ENCODE results near the gene GLYR1.

GLYR1 gene

DNA sequence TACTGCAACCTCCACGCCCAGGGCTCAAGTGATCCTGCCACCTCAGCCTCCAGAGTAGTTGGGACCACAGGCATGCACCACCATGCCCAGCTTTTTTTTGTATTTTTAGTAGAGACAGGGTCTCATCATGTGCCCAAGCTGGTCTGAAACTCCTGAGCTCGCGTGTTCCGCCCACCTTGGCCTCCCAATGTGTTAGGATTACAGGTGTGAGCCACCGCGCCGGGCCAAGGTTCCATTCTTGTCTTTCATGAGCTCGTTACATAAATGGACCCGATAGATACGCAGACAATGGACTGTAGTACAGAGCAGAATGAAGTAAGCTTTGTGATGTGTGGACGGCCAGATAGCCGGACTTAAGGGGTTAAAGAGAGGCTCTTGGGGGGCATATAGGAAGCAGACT is 19.5 kb upstream of the GLYR1 start:
- H3K4me3 ChIP-seq (ENCODE audit: insufficient read depth, low read depth, low read length) = no peak overlapping the region
- H3K9me3 ChIP-seq (ENCODE audit: control insufficient read depth, low read length) = no peaks in the 10 kb centered on the region
- WGBS, 2 experiments = 93 to 96% methylated on average over 12 of the region's 12 CpGs
- H3K27me3 ChIP-seq (ENCODE audit: control insufficient read depth, insufficient read depth, low read length, poor library complexity, severe bottlenecking) = no peaks in the 10 kb centered on the region
- H3K4me1 ChIP-seq (ENCODE audit: control insufficient read depth, insufficient read depth, low read length) = no peaks in the 10 kb centered on the region
- peaks cover 27% of the 10 kb centered on the region for H3K36me3 ChIP-seq (ENCODE audit: control insufficient read depth, insufficient read depth, low read length)
- H3K27ac ChIP-seq (ENCODE audit: insufficient read depth, low read depth, low read length, poor library complexity, severe bottlenecking) = no peak overlapping the region

DNA sequence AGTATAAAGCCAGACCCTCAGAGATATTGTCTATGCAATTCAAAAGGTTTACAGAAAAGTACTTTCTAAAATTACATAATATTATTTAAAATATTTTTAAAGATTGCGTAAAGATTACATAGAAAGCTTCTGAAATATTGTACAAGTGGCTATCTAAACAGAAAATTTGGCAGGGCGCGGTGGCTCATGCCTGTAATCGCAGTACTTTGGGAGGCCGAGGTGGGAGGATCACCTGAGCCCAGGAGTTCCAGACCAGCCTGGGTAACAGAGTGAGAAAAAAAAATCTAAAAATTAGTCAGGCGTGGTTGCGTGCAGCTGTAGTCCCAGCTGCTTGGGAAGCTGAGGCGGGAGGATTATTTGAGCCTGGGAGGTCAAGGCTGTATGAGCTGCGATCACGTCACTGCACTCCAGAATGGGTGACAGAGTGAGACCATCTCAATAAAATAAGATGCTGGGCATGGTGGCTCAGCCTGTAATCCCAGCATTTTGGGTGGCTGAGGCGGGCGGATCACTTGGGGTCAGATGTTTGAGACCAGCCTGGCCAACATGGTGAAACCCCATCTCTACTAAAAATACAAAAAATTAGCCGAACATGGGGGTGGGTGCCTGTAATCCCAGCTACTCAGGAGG is 18.3 kb upstream of the GLYR1 start:
- peaks cover 27% of the 10 kb centered on the region for H3K36me3 ChIP-seq (ENCODE audit: control insufficient read depth, insufficient read depth, low read length)
- no peaks in the 10 kb centered on the region for H3K4me1 ChIP-seq (ENCODE audit: control insufficient read depth, insufficient read depth, low read length)
- H3K27ac ChIP-seq (ENCODE audit: insufficient read depth, low read depth, low read length, poor library complexity, severe bottlenecking) = no peak overlapping the region
- no peaks in the 10 kb centered on the region for H3K9me3 ChIP-seq (ENCODE audit: control insufficient read depth, low read length)
- no peaks in the 10 kb centered on the region for H3K27me3 ChIP-seq (ENCODE audit: control insufficient read depth, insufficient read depth, low read length, poor library complexity, severe bottlenecking)
- WGBS, 2 experiments = 93 to 96% methylated on average over 13 of the region's 13 CpGs
- no peak overlapping the region for H3K4me3 ChIP-seq (ENCODE audit: insufficient read depth, low read depth, low read length)

DNA sequence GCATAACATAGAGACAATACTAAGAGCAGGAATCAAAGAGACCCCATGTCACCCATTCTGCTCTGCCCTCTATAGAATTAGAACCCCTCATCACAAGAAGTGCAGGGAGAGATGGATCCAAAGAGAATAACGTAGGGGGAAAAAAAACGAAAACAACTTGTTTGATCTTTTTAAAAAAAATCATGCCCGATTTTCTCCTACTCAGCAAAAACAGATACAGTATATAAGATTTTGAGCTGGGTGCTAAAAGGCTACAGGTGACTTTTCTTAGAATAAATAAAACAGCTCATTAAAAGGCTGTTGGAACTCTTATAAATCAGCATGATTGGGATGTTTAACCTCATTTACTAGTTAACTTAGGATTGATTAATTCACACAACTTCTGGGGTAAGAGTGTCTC is 17.6 kb upstream of the GLYR1 start:
- Histone ChIP-seq H3K9me3 (ENCODE audit: control insufficient read depth, low read length) (no peaks in the 10 kb centered on the region), H3K4me3 (ENCODE audit: insufficient read depth, low read depth, low read length) (no peak overlapping the region), H3K4me1 (ENCODE audit: control insufficient read depth, insufficient read depth, low read length) (no peaks in the 10 kb centered on the region), H3K36me3 (ENCODE audit: control insufficient read depth, insufficient read depth, low read length) (peaks cover 28% of the 10 kb centered on the region), H3K27me3 (ENCODE audit: control insufficient read depth, insufficient read depth, low read length, poor library complexity, severe bottlenecking) (no peaks in the 10 kb centered on the region), H3K27ac (ENCODE audit: insufficient read depth, low read depth, low read length, poor library complexity, severe bottlenecking) (no peak overlapping the region)
- WGBS, 2 experiments = 94% methylated on average over 3 of the region's 3 CpGs; no CpG with 5 or more reads in 1 of the 2 experiments

DNA sequence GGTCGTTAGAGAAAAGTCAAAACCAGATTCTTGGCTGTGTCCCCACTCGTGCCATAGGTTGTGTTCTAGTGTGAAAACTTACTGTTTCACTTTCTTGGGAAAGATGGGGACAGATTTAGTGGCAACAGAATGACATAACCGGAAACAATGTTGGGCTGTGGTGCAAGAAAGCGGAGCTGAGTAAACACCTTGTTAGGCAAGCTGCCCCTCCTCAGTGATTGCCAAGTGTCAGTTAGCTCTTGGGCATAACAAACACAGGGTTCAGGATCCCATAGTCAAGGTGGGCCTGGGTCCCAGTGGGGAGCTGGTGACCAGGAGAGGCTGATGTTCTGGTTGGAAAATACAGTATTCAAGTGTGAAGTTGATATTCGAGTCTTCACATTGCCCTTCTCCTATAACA is 15.6 kb upstream of the GLYR1 start:
- H3K36me3 ChIP-seq (ENCODE audit: control insufficient read depth, insufficient read depth, low read length) = peaks cover 32% of the 10 kb centered on the region
- no peaks in the 10 kb centered on the region for H3K9me3 ChIP-seq (ENCODE audit: control insufficient read depth, low read length)
- no peak overlapping the region for H3K27ac ChIP-seq (ENCODE audit: insufficient read depth, low read depth, low read length, poor library complexity, severe bottlenecking)
- 93 to 95% methylated on average over 4 to 5 of the region's 5 CpGs for WGBS, 2 experiments
- no peaks in the 10 kb centered on the region for H3K27me3 ChIP-seq (ENCODE audit: control insufficient read depth, insufficient read depth, low read length, poor library complexity, severe bottlenecking)
- no peak overlapping the region for H3K4me3 ChIP-seq (ENCODE audit: insufficient read depth, low read depth, low read length)
- H3K4me1 ChIP-seq (ENCODE audit: control insufficient read depth, insufficient read depth, low read length) = no peaks in the 10 kb centered on the region

DNA sequence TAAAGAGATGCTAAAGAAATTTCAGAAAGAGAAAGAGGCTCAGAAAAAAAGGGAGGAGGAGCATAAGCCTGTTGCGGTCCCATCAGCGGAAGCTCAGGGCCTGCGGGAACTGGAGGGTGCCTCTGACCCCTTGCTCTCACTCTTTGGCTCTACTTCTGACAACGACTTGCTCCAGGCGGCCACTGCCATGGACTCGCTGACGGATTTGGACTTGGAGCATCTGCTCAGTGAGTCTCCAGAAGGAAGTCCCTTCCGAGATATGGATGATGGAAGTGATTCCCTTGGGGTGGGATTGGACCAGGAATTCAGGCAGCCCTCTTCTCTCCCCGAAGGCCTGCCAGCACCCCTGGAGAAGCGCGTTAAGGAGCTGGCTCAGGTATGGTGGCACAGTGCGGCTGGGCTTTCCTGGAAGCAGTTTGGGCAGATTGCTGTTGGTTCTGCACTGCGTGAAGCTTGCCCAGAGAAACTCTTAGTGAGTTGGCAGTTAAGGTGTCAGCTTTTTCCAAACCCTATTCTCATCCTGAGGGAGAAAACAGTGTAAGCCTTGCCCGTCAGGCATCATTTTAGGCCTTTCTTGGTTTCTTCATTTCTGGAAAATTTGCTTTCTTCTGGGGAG is 13.7 kb upstream of the GLYR1 start:
- Histone ChIP-seq H3K4me3 (ENCODE audit: insufficient read depth, low read depth, low read length) (no peak overlapping the region), H3K4me1 (ENCODE audit: control insufficient read depth, insufficient read depth, low read length) (no peaks in the 10 kb centered on the region), H3K36me3 (ENCODE audit: control insufficient read depth, insufficient read depth, low read length) (peaks cover 39% of the 10 kb centered on the region), H3K9me3 (ENCODE audit: control insufficient read depth, low read length) (no peaks in the 10 kb centered on the region), H3K27me3 (ENCODE audit: control insufficient read depth, insufficient read depth, low read length, poor library complexity, severe bottlenecking) (no peaks in the 10 kb centered on the region), H3K27ac (ENCODE audit: insufficient read depth, low read depth, low read length, poor library complexity, severe bottlenecking) (no peak overlapping the region)
- 95% methylated on average over 14 of the region's 14 CpGs for WGBS, 2 experiments

DNA sequence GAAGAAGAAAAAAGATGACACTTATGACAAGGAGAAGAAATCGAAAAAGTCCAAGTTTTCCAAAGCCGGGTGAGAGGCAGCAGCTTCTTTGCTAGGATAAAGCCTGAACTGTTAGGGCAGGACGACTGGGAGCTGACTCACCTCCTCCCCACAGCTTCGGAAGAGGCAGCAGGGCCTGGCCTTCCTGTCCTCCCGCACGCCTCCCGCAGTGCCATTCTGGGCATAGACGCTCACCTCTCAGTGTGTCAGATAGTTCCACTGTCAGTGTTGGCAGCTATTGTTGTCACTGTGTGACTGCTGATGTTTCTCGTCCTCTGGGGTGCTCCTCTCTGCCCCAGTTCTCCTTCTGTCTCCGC is 12.8 kb upstream of the GLYR1 start:
- WGBS, 2 experiments = 92 to 95% methylated on average over 10 of the region's 10 CpGs
- no peaks in the 10 kb centered on the region for H3K4me1 ChIP-seq (ENCODE audit: control insufficient read depth, insufficient read depth, low read length)
- H3K4me3 ChIP-seq (ENCODE audit: insufficient read depth, low read depth, low read length) = no peak overlapping the region
- no peak overlapping the region for H3K27ac ChIP-seq (ENCODE audit: insufficient read depth, low read depth, low read length, poor library complexity, severe bottlenecking)
- H3K36me3 ChIP-seq (ENCODE audit: control insufficient read depth, insufficient read depth, low read length) = peaks cover 39% of the 10 kb centered on the region
- H3K27me3 ChIP-seq (ENCODE audit: control insufficient read depth, insufficient read depth, low read length, poor library complexity, severe bottlenecking) = no peaks in the 10 kb centered on the region
- H3K9me3 ChIP-seq (ENCODE audit: control insufficient read depth, low read length) = no peaks in the 10 kb centered on the region

DNA sequence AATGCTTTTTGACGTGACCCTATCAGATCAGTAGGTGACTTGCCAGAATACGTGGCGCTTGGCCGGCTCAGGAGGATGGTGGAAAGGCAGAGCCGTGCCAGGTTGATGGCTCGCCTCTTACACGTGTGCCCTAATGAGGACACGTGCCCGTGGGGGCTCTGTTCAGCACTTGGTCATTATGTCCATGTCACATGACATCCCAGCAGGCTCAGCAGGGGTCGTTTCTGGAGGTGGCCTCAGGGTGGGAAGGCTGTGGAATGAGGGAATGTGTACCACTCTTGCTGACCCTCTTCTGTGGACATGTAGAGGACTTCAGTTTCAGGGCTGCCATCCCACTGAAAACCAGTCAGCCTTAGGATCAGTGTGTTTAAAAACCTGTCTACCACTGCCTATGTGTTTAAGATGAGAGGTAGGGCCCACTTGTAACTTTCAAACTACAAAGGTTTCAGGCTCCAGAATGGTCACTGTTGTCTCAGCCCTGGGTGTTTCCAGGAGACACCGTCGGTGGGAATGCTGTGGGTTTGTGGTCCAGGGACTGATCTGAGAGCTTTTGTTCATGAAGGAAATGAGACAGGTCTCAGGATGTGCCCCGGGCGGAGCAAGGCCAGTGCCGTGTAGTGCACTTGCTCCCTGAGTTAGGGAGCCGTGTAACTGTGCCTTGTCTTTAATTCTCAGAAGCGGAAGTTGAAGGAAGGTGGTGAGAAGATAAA is 12.3 kb upstream of the GLYR1 start:
- no peak overlapping the region for H3K27ac ChIP-seq (ENCODE audit: insufficient read depth, low read depth, low read length, poor library complexity, severe bottlenecking)

DNA sequence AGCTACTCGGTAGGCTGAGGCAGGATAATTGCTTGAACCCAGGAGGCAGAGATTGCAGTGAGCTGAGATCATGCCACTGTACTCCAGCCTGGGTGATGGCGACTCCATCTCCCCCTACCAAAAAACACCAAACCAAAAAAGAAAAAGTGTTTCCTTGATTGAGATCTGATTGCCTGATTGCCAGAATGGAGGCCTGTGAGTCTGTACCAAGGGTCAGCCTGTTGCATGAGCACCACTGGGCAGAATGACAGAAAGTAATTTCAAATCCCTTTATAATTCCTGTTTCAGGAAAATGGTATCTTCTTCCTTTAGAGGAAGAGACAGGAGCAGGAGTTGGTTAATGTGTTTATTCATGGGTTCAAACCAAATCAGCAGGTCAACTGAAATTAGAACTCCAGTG is 8.7 kb upstream of the GLYR1 start:
- Histone ChIP-seq H3K4me3 (ENCODE audit: insufficient read depth, low read depth, low read length) (no peak overlapping the region), H3K4me1 (ENCODE audit: control insufficient read depth, insufficient read depth, low read length) (no peaks in the 10 kb centered on the region), H3K27ac (ENCODE audit: insufficient read depth, low read depth, low read length, poor library complexity, severe bottlenecking) (no peak overlapping the region), H3K36me3 (ENCODE audit: control insufficient read depth, insufficient read depth, low read length) (peaks cover 45% of the 10 kb centered on the region), H3K27me3 (ENCODE audit: control insufficient read depth, insufficient read depth, low read length, poor library complexity, severe bottlenecking) (no peaks in the 10 kb centered on the region), H3K9me3 (ENCODE audit: control insufficient read depth, low read length) (no peaks in the 10 kb centered on the region)
- WGBS, 2 experiments = 92 to 94% methylated on average over 2 of the region's 2 CpGs

More for the DNA sequence above, 12.3 kb upstream of the GLYR1 start:
- Histone ChIP-seq H3K4me3 (ENCODE audit: insufficient read depth, low read depth, low read length) (no peak overlapping the region), H3K9me3 (ENCODE audit: control insufficient read depth, low read length) (no peaks in the 10 kb centered on the region), H3K4me1 (ENCODE audit: control insufficient read depth, insufficient read depth, low read length) (no peaks in the 10 kb centered on the region), H3K27me3 (ENCODE audit: control insufficient read depth, insufficient read depth, low read length, poor library complexity, severe bottlenecking) (no peaks in the 10 kb centered on the region), H3K36me3 (ENCODE audit: control insufficient read depth, insufficient read depth, low read length) (peaks cover 39% of the 10 kb centered on the region)
- 95 to 96% methylated on average over 17 of the region's 17 CpGs for WGBS, 2 experiments

DNA sequence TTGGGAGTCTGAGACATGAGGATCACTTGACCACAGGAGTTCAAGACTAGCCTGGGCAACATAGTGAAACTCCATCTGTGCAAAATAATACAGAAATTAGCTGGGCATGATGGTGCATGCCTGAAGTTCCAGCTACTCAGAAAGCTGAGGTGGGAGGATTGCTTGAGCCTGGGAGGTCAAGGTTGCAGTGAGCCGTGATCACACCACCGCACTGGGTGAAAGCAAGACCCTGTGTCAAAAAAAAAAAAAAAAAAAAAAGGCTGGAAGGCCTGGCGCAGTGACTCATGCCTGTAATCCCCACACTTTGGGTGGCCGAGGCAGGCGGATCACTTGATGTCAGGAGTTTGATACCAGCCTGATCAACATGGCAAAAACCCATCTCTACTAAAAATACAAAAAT is 8.3 kb upstream of the GLYR1 start:
- no peaks in the 10 kb centered on the region for H3K27me3 ChIP-seq (ENCODE audit: control insufficient read depth, insufficient read depth, low read length, poor library complexity, severe bottlenecking)
- H3K4me3 ChIP-seq (ENCODE audit: insufficient read depth, low read depth, low read length) = no peak overlapping the region
- 89 to 94% methylated on average over 5 of the region's 5 CpGs for WGBS, 2 experiments
- H3K27ac ChIP-seq (ENCODE audit: insufficient read depth, low read depth, low read length, poor library complexity, severe bottlenecking) = no peak overlapping the region
- H3K36me3 ChIP-seq (ENCODE audit: control insufficient read depth, insufficient read depth, low read length) = peaks cover 40% of the 10 kb centered on the region
- peaks cover under 1% of the 10 kb centered on the region for H3K4me1 ChIP-seq (ENCODE audit: control insufficient read depth, insufficient read depth, low read length)
- no peaks in the 10 kb centered on the region for H3K9me3 ChIP-seq (ENCODE audit: control insufficient read depth, low read length)

DNA sequence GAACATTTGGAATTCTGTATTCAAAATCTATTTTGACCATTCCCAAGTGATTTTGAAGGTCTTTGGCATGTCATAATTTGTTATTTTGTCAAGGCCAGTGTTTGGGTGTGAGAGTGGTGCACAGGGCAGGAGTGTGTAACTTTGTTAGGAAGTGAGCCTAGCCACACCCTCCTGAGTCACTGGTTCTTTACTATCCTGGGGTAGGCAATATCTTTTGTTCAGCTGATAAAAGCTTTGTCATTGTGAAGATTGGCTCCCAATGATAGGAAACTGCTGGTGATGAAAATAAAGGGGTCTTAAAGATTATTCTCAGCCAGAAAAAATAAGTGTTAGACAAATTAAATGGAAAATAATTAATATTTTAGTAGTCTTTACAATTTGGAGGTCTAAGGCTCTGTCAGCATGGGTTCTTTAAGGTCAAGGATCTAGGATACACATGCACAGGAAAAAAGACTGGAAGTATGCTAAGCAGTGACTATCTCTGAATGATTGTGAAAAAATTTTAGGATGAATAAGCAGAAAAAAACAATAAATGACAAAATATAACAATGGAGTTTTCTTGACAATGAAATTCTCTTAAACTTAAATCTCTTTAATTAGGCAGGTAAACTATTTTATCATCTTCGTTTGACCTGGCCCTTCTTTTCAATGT is 5.3 kb upstream of the GLYR1 start:
- peaks cover 5% of the 10 kb centered on the region for H3K4me1 ChIP-seq (ENCODE audit: control insufficient read depth, insufficient read depth, low read length)
- 95 to 96% methylated on average over 1 of the region's 1 CpG for WGBS, 2 experiments
- H3K27me3 ChIP-seq (ENCODE audit: control insufficient read depth, insufficient read depth, low read length, poor library complexity, severe bottlenecking) = no peaks in the 10 kb centered on the region
- no peak overlapping the region for H3K4me3 ChIP-seq (ENCODE audit: insufficient read depth, low read depth, low read length)
- no peak overlapping the region for H3K27ac ChIP-seq (ENCODE audit: insufficient read depth, low read depth, low read length, poor library complexity, severe bottlenecking)
- peaks cover 18% of the 10 kb centered on the region for H3K36me3 ChIP-seq (ENCODE audit: control insufficient read depth, insufficient read depth, low read length)
- no peaks in the 10 kb centered on the region for H3K9me3 ChIP-seq (ENCODE audit: control insufficient read depth, low read length)

Measured in ectodermal cell (in vitro differentiated cells).